GM04504 (cell line): ENCODE results near the gene FASTKD3.
A peak's percentile ranks its signal among the peaks of the same experiment; 100 is the strongest.
"Not testable (repeated sequence)": the region's sequence is repeated elsewhere in the genome, so short reads cannot be mapped to it uniquely, and the experiment has no call there.

Source experiments
- DNase-seq: peaks from one replicate; pipeline ENCODE4 v3.0.0-alpha.2; 2012; ENCODE audit warnings: low read depth

The FASTKD3 gene

GRCh38 chr5:7868773-7869473, at the start of gene FASTKD3, which contains the start of gene MTRR:
TSS of gene FASTKD3 (minus strand) at chr5:7869031. CDS start at chr5:7868083, 948 bp downstream.
TSS of gene MTRR (plus strand) at chr5:7869148. CDS start at chr5:7870795, 1,647 bp downstream.
- peak; percentile 76 for DNase-seq

- no peak for DNase-seq
These were observed 48.6 kb upstream of the FASTKD3 start for GRCh38 chr5:7917130-7918123.

GRCh38 chr5:7916171-7916804, 47.5 kb upstream of the FASTKD3 start:
- no peak for DNase-seq

GRCh38 chr5:7911429-7911771, 42.6 kb upstream of the FASTKD3 start:
- DNase-seq: not testable (repeated sequence)

- DNase-seq: no peak
These were observed 42.1 kb upstream of the FASTKD3 start for GRCh38 chr5:7910738-7911428.

GRCh38 chr5:7908317-7908716, 39.5 kb upstream of the FASTKD3 start:
- DNase-seq: no peak

GRCh38 chr5:7907612-7908011, 38.8 kb upstream of the FASTKD3 start:
- DNase-seq: no peak

- no peak for DNase-seq
These were observed 35.3 kb upstream of the FASTKD3 start for GRCh38 chr5:7904170-7904569.

- DNase-seq: no peak
These were observed 34.1 kb upstream of the FASTKD3 start for GRCh38 chr5:7902666-7903625.

- no peak for DNase-seq
These were observed 33.4 kb upstream of the FASTKD3 start for GRCh38 chr5:7902201-7902600.

- no peak for DNase-seq
These were observed 28.3 kb upstream of the FASTKD3 start for GRCh38 chr5:7897014-7897600.

GRCh38 chr5:7894860-7895259, 26.0 kb upstream of the FASTKD3 start:
- DNase-seq: no peak

- no peak for DNase-seq
These were observed 25.6 kb upstream of the FASTKD3 start for GRCh38 chr5:7894439-7894838.

- DNase-seq: no peak
These were observed 20.1 kb upstream of the FASTKD3 start for GRCh38 chr5:7888901-7889300.

- no peak for DNase-seq
These were observed 18.1 kb upstream of the FASTKD3 start for GRCh38 chr5:7886849-7887475.

GRCh38 chr5:7884491-7885267, 15.8 kb upstream of the FASTKD3 start:
- DNase-seq: no peak

- DNase-seq: no peak
These were observed 14.1 kb upstream of the FASTKD3 start for GRCh38 chr5:7882926-7883325.

GRCh38 chr5:7881816-7882215, 13.0 kb upstream of the FASTKD3 start:
- DNase-seq: no peak

- no peak for DNase-seq
These were observed 12.3 kb upstream of the FASTKD3 start for GRCh38 chr5:7881091-7881490.
